ENCODE data around the gene SYTL5. TPM values are rescaled to one million over a fixed set of nuclear protein-coding genes. Genes with fewer than 3 reads are reported as not detected.

SYTL5 gene
- total and polyA plus RNA-seq, 2 experiments from 2014 or later: 2.0 to 3.7 TPM

GRCh38 chrX:38055170-38055847, 49.0 kb downstream of the SYTL5 start:
- peak in 1 of 2 donors; percentile 85 for DNase-seq (ENCODE audit: low read depth in 1 of 2, low spot score in 1 of 2)
- H3K36me3 ChIP-seq: no peaks in the 10 kb centered on the region
- no peak for TF ChIP-seq CTCF (IDR thresholded peaks at IDR 0.05; ENCODE audit: low read depth, low read length)
- no peaks in the 10 kb centered on the region for H3K4me1 ChIP-seq (ENCODE audit: low read depth)
- H3K27ac ChIP-seq: no peak overlapping the region
- H3K9me3 ChIP-seq (ENCODE audit: low read depth): no peaks in the 10 kb centered on the region
- H3K4me3 ChIP-seq: no peak overlapping the region
- H3K27me3 ChIP-seq: no peaks in the 10 kb centered on the region

GRCh38 chrX:38060331-38060878, 54.1 kb downstream of the SYTL5 start:
- Histone ChIP-seq H3K4me3 (no peak overlapping the region), H3K36me3 (no peaks in the 10 kb centered on the region), H3K27ac (no peak overlapping the region), H3K9me3 (ENCODE audit: low read depth) (no peaks in the 10 kb centered on the region), H3K27me3 (no peaks in the 10 kb centered on the region), H3K4me1 (ENCODE audit: low read depth) (no peaks in the 10 kb centered on the region)
- no peak for TF ChIP-seq CTCF (IDR thresholded peaks at IDR 0.05; ENCODE audit: low read depth, low read length)
- no peak for DNase-seq (ENCODE audit: low read depth in 1 of 2, low spot score in 1 of 2)

- TF ChIP-seq CTCF (IDR thresholded peaks at IDR 0.05; ENCODE audit: low read depth, low read length): no peak
- Histone ChIP-seq H3K27ac (no peak overlapping the region), H3K36me3 (no peaks in the 10 kb centered on the region), H3K27me3 (no peaks in the 10 kb centered on the region), H3K4me1 (ENCODE audit: low read depth) (no peaks in the 10 kb centered on the region), H3K9me3 (ENCODE audit: low read depth) (no peaks in the 10 kb centered on the region), H3K4me3 (no peak overlapping the region)
- DNase-seq (ENCODE audit: low read depth in 1 of 2, low spot score in 1 of 2): no peak
These were observed 55.0 kb downstream of the SYTL5 start for GRCh38 chrX:38061335-38061734.

GRCh38 chrX:38066934-38067333, 60.6 kb downstream of the SYTL5 start:
- no peaks in the 10 kb centered on the region for H3K4me1 ChIP-seq (ENCODE audit: low read depth)
- no peak for DNase-seq (ENCODE audit: low read depth in 1 of 2, low spot score in 1 of 2)
- TF ChIP-seq CTCF (IDR thresholded peaks at IDR 0.05; ENCODE audit: low read depth, low read length): no peak

GRCh38 chrX:38069273-38069672, 62.9 kb downstream of the SYTL5 start:
- no peaks in the 10 kb centered on the region for H3K36me3 ChIP-seq
- H3K27me3 ChIP-seq: no peaks in the 10 kb centered on the region
- no peaks in the 10 kb centered on the region for H3K9me3 ChIP-seq (ENCODE audit: low read depth)
- no peak overlapping the region for H3K4me3 ChIP-seq
- no peak overlapping the region for H3K27ac ChIP-seq
- TF ChIP-seq CTCF (IDR thresholded peaks at IDR 0.05; ENCODE audit: low read depth, low read length): no peak
- no peak for DNase-seq (ENCODE audit: low read depth in 1 of 2, low spot score in 1 of 2)
- H3K4me1 ChIP-seq (ENCODE audit: low read depth): no peaks in the 10 kb centered on the region

More at GRCh38 chrX:38066934-38067333, 60.6 kb downstream of the SYTL5 start:
- Histone ChIP-seq H3K27ac (no peak overlapping the region), H3K36me3 (no peaks in the 10 kb centered on the region), H3K9me3 (ENCODE audit: low read depth) (no peaks in the 10 kb centered on the region), H3K4me3 (no peak overlapping the region), H3K27me3 (no peaks in the 10 kb centered on the region)

All from cardiac muscle cell (in vitro differentiated cells and primary cell).